K562 (cell line): ENCODE results near the gene S100A2. TPM values are rescaled to one million over a fixed set of nuclear protein-coding genes. Genes with fewer than 3 reads are reported as not detected.

ENCODE experiments used
- CHD7 ChIP-seq: fragments of 200-600 bp; sonication (generic); IDR thresholded peaks from one replicate; pipeline ENCODE4 v1.6.1; 2012; ENCODE audit warnings: mild to moderate bottlenecking, low read depth, low read length, inconsistent platforms
- DACH1 ChIP-seq: fragments of 450-650 bp; IDR thresholded peaks from 2 replicates; pipeline ENCODE4 v1.6.1; 2018; ENCODE audit not compliant: partially characterized antibody
- ELF2 ChIP-seq: fragments of 250-450 bp; sonication (Bioruptor Pico); IDR thresholded peaks from 2 replicates; pipeline ENCODE4 v1.5.0; 2021; ENCODE audit warnings: mild to moderate bottlenecking
- FOSL1 ChIP-seq: fragments of 200-800 bp; sonication (Bioruptor generic); conservative IDR thresholded peaks from 2 replicates; pipeline ENCODE4 v1.6.1; 2016; ENCODE audit warnings: missing genetic modification characterization, missing compliant biosample characterization
- GABPA ChIP-seq: fragments of 200-800 bp; sonication (Bioruptor generic); conservative IDR thresholded peaks from 2 replicates; pipeline ENCODE4 v1.6.1; 2016; ENCODE audit warnings: low read depth, missing genetic modification characterization, missing compliant biosample characterization
- HDAC1 ChIP-seq, 2 experiments: fragments of 450-650 bp; IDR thresholded peaks; 2 replicates each; pipeline ENCODE4 v1.6.1; 2016 to 2017; ENCODE audit warnings: inconsistent platforms in 1 of 2, mild to moderate bottlenecking in 1 of 2, moderate library complexity in 1 of 2
- KHSRP ChIP-seq: fragments of 450-650 bp; IDR thresholded peaks from 2 replicates; pipeline ENCODE4 v1.6.1; 2017
- NFIC ChIP-seq: fragments of 450-650 bp; IDR thresholded peaks from 2 replicates; pipeline ENCODE4 v1.6.1; 2017; ENCODE audit warnings: mild to moderate bottlenecking, inconsistent platforms
- SMAD3 ChIP-seq: fragments of 450-650 bp; formaldehyde crosslinking; conservative IDR thresholded peaks from 2 replicates; pipeline ENCODE4 v1.4.0; 2020; ENCODE audit warnings: mild to moderate bottlenecking
- ZC3H8 ChIP-seq: fragments of 450-650 bp; IDR thresholded peaks from 2 replicates; pipeline ENCODE4 v1.6.1; 2017
- ZFP1 ChIP-seq: fragments of 450-650 bp; formaldehyde crosslinking; IDR thresholded peaks from 2 replicates; pipeline ENCODE4 v1.4.0; 2020; ENCODE audit warnings: mild to moderate bottlenecking, mixed read lengths
- polyA plus RNA-seq, 8 experiments: library from polyadenylated mRNA; depleted of rRNA in 4 of 8; stranded (reverse) in 5 of 8; unstranded in 3 of 8; fragments of >200 nt; fragmentation: Nextera tagmentation in 2 of 8; fragmentation: Illumina TruSeq in 1 of 8; extraction: Ambion mirVana in 2 of 8; extraction: Trizol in 1 of 8; gene quantifications; 2 replicates each; pipeline versions ENCODE4 v1.2.1 to v1.2.3, GENCODE V29; 2011 to 2014; ENCODE audit warnings: inconsistent platforms in 1 of 8, missing spikeins in 1 of 8
- total RNA-seq, 7 experiments: library from RNA; depleted of rRNA in 6 of 7; stranded (reverse); fragments of >200 nt in 6 of 7; fragmentation: Illumina TruSeq in 2 of 7; extraction: Trizol in 2 of 7; gene quantifications; 2 replicates each; pipeline versions ENCODE4 v1.2.1 to v1.2.3, GENCODE V29; 2011 to 2021; ENCODE audit warnings: low replicate concordance in 1 of 7
- TF ChIP-seq, protein P1 (sequence below): sonication (generic); formaldehyde crosslinking; IDR thresholded peaks from 2 replicates; pipeline ENCODE4 v1.8.1; 2023; ENCODE audit warnings: mild to moderate bottlenecking, missing genetic modification reagents

S100A2 gene
- total and polyA plus RNA-seq, 9 of the 15 experiments (the other 6 are each of a cell fraction or from before 2014, with no cell fraction given): 0.28 to 0.65 (median 0.44) TPM; not detected in 4

DNA sequence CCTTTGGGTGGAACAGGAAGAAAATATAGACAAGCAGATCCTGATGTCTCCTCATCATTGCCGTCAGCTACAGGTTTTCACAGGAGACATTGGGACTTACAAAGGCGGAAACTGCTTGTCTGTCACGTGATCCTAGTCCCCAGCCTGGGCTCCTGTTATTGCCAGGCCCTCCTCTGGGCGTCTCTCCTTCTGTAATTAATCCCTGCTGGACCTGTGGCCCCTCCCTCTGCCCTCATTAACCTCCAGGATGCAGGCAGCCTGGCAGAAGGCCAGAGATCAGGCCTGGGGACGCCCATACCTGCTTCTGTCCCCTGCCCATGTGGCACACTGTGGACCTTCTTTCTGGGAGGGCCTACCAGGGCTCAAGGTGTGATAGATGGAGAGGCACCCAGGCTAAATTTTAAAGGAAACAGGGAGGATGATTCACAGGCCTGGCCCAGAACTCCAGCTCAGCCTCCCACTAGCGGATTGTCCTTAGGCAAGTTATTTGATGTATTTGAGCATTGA, 27.3 kb downstream of the S100A2 start (continued):
- TF ChIP-seq SMAD3 (CRISPR knock-in tag) (no peak), ZC3H8 (no peak), CHD7 (no peak), NFIC (peak; percentile 95), KHSRP (no peak), FOSL1 (tag) (peak; percentile 42), GABPA (tag) (no peak), HDAC1 (IDR thresholded peaks at IDR 0.05) (no peak), ZFP1 (CRISPR knock-in tag) (no peak), ELF2 (no peak), DACH1 (no peak)
- TF ChIP-seq, protein P1, sequence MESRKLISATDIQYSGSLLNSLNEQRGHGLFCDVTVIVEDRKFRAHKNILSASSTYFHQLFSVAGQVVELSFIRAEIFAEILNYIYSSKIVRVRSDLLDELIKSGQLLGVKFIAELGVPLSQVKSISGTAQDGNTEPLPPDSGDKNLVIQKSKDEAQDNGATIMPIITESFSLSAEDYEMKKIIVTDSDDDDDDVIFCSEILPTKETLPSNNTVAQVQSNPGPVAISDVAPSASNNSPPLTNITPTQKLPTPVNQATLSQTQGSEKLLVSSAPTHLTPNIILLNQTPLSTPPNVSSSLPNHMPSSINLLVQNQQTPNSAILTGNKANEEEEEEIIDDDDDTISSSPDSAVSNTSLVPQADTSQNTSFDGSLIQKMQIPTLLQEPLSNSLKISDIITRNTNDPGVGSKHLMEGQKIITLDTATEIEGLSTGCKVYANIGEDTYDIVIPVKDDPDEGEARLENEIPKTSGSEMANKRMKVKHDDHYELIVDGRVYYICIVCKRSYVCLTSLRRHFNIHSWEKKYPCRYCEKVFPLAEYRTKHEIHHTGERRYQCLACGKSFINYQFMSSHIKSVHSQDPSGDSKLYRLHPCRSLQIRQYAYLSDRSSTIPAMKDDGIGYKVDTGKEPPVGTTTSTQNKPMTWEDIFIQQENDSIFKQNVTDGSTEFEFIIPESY (CRISPR knock-in tag): no peak
